Brain pericyte (primary cell): ENCODE results near the gene GPR39.

Source experiments
- DNase-seq: peaks from one replicate; pipeline ENCODE4 v3.0.0-alpha.2; 2012; ENCODE audit warnings: low read depth, low spot score

Gene GPR39

GRCh38 chr2:132599556-132599955 is 183.0 kb downstream of the GPR39 start:
- DNase-seq = no peak

- DNase-seq = no peak
Observed at GRCh38 chr2:132604561-132604960, 188.0 kb downstream of the GPR39 start.

GRCh38 chr2:132605236-132606180 is 188.9 kb downstream of the GPR39 start:
- DNase-seq = no peak

GRCh38 chr2:132606649-132607048 is 190.0 kb downstream of the GPR39 start:
- DNase-seq = no peak

GRCh38 chr2:132607426-132608090 is 191.0 kb downstream of the GPR39 start:
- no peak for DNase-seq

GRCh38 chr2:132608311-132608710 is 191.7 kb downstream of the GPR39 start:
- DNase-seq = no peak

GRCh38 chr2:132609101-132609890 is 192.7 kb downstream of the GPR39 start:
- no peak for DNase-seq

GRCh38 chr2:132611719-132612118 is 195.1 kb downstream of the GPR39 start:
- no peak for DNase-seq

- no peak for DNase-seq
Observed at GRCh38 chr2:132615329-132616085, 198.9 kb downstream of the GPR39 start.

- DNase-seq = no peak
Observed at GRCh38 chr2:132617989-132618388, 201.4 kb downstream of the GPR39 start.

GRCh38 chr2:132618734-132619133 is 202.1 kb downstream of the GPR39 start:
- no peak for DNase-seq

GRCh38 chr2:132620115-132620514 is 203.5 kb downstream of the GPR39 start:
- DNase-seq = no peak

- no peak for DNase-seq
Observed at GRCh38 chr2:132621131-132621875, 204.7 kb downstream of the GPR39 start.

GRCh38 chr2:132623096-132623839 is 206.7 kb downstream of the GPR39 start:
- DNase-seq = no peak

- no peak for DNase-seq
Observed at GRCh38 chr2:132627536-132627935, 210.9 kb downstream of the GPR39 start.

- DNase-seq = no peak
Observed at GRCh38 chr2:132632000-132632649, 215.5 kb downstream of the GPR39 start.

GRCh38 chr2:132633635-132634034 is 217.0 kb downstream of the GPR39 start:
- no peak for DNase-seq

GRCh38 chr2:132636346-132636745 is 219.7 kb downstream of the GPR39 start:
- no peak for DNase-seq

- DNase-seq = no peak
Observed at GRCh38 chr2:132638313-132639040, 221.9 kb downstream of the GPR39 start.
